Stimulated activated CD8-positive, alpha-beta memory T cell treated with anti-CD3 and anti-CD28 coated beads, Interleukin-2, amount 100 ng/mL, for 1 hour (primary cell): ENCODE measurements around the gene MISFA.
A peak's percentile ranks its signal among the peaks of the same experiment; 100 is the strongest.
"Not testable (repeated sequence)": the region's sequence is repeated elsewhere in the genome, so short reads cannot be mapped to it uniquely, and the experiment has no call there.

ENCODE experiments used
- DNase-seq, 2 donors: peaks; one replicate each; pipeline ENCODE4 v3.0.0-alpha.2; 2020; ENCODE audit warnings: low read depth in 2 of 2

The MISFA gene

GRCh38 chr11:18599739-18600230, at the start of gene MISFA:
TSS of gene MISFA (plus strand) at chr11:18599789. CDS start at chr11:18599929, 140 bp downstream.
- no peak for DNase-seq

GRCh38 chr11:18563090-18563730, 36.4 kb upstream of the MISFA start:
- DNase-seq, result no peak

- DNase-seq, result no peak
Observed at GRCh38 chr11:18564149-18564548, 35.4 kb upstream of the MISFA start.

GRCh38 chr11:18566406-18566805, 33.2 kb upstream of the MISFA start:
- DNase-seq, result no peak

DNA sequence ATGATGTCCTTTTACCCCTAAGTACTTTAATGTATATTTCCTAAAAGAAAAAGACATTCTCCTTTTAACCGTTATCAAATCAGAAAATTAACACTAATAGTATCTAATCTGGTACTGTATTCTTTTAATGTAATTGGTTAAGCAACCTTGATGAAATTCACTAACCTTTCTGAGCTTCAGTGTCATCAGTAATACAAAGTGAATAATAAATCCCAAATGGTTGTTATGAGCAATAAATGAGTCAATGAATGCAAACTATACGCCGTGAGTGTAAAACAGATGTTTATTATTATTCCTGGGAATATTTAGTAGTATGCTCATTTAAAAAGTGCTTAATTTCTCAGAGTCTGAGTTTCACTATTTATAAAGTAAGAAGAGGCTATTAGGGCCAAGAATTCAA, 32.5 kb upstream of the MISFA start:
- no peak for DNase-seq

GRCh38 chr11:18575361-18575760, 24.2 kb upstream of the MISFA start:
- DNase-seq, result no peak

DNA sequence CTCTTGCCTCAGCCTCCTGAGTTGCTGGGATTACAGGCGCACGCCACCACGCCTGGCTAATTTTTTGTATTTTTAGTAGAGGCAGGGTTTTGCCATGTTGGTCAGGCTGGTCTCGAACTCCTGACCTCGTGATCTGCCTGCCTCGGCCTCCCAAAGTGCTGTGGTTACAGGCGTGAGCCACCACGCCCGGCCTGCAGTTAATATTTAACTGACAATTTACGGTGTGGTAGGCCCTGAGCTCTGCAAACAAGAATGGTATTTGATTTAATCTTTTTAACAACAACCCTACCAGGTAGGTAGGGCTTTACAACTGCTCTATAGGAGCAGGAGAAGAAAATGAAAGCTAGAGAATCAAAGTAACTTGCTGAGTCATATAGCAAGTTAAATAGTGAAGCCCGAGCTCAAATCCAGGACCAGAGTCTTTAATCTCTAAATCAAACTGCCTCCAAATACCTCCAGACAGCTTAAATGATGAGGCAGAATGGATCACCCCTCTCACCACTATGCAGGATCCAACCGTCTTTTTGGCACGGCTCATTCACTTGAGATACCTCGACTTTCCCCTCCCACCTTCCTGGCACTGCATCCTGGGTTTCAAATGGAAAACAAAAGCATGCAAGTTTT, 20.5 kb upstream of the MISFA start:
- DNase-seq, result no peak

GRCh38 chr11:18580113-18580766, 19.3 kb upstream of the MISFA start:
- no peak for DNase-seq

DNA sequence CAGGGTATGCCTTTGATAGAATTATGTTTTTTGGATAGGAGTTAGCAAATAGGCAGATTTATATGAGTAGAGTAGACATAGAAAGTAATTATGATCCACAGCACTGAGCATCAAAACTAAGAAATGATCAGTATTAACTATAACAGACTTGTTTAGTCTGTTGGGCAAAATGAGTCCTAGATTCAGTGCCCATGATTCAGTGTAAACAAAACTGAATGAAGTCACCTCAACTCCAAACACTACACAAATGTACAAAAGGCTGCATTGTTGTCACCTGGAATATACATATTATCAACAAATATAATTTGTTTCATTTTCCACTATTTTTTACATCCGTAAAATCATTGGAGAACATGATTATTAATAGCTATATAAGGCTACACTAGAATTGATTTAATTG, 17.8 kb upstream of the MISFA start:
- no peak for DNase-seq

- DNase-seq, result peak; percentile 35 to 49
Observed at GRCh38 chr11:18588297-18589252, 11.0 kb upstream of the MISFA start, which contains the start of gene UEVLD. TSS of gene UEVLD (minus strand) at chr11:18588734. CDS start at chr11:18588654, 80 bp downstream.

- no peak for DNase-seq
Observed at GRCh38 chr11:18590571-18590970, 9.0 kb upstream of the MISFA start.

DNA sequence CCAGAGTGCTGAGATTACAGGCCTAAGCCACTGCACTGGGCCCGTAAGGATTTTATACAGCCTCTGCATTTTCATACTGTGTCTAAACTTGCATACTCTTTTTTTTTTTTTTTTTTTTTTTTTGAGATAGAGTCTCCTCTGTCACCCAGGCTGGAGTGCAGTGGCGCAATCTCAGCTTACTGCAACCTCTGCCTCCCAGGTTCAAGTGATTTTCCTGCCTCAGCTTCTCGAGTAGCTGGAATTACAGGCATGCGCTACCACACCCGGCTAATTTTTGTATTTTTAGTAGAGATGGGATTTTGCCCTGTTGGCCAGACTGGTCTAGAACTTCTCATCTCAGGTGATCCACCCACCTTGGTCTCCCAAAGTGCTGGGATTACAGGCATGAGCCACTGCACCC, 5.5 kb upstream of the MISFA start:
- DNase-seq, result not testable (repeated sequence)

DNA sequence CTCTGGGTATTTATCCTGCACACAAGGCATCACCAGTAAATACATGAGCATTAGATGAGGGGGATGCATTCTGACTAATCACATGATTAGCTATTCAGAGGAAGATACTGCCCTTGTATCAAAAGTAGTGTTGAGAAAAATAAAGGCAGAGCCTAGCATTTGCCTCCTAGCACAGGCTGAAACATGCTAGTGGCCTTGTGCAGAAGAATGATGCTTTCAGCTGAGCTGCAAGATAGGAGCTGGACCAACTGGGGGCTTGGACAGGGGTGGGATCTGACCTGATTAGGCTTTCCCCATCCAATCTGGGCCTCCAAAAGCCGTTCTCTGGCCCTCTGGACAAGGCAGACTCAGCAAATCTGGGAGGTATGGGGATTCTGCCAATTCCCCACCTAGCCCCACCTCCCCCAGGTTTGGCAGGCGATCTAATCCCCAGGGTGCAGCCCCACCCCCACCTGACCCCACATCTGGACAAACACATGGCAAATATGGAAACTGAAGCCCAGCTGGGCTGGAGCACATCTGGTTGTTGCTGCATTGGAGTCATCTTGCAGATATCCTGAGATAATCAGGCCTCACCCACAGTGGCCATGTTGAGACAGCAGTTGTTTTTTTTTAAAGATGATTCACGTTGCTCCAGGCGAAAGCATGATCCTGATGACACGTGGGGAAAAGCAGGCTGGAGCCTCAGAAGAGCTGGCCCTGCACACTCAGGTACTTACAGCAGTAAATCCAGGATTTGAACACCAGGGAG, 4.4 kb upstream of the MISFA start:
- no peak for DNase-seq

DNA sequence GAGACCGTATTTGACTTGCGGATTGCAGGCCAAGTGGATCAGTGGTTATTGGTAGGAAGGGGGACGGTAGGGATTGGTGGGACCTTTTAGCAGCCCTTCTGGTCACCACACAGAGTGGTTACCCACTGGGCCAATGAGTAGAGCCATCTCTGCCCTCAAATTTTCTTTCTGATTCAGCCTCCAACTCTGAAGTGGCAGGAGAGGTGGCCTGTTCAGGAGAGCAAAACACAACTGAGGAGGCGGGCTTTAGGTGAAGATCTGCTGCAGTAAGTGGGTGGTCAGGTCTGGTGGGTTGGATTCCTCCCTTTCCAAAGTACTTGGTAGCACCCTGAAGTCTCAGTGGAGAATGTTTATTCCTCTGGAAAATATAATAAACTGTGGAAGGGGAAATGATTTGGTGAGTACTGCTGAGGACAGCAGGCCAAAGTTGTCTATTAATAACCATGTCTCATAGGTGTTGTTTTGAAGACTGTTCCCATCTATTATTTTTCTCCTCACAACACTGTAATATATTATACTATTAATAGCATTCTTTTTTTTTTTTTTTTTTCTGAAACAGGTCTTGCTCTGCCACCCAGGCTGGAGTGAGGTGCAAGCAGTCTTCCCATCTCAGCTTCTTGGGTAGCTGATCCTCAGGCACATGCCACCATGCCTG, 1.5 kb downstream of the MISFA start:
- no peak for DNase-seq

- DNase-seq, result no peak
Observed at GRCh38 chr11:18608376-18608775, 8.8 kb downstream of the MISFA start.

DNA sequence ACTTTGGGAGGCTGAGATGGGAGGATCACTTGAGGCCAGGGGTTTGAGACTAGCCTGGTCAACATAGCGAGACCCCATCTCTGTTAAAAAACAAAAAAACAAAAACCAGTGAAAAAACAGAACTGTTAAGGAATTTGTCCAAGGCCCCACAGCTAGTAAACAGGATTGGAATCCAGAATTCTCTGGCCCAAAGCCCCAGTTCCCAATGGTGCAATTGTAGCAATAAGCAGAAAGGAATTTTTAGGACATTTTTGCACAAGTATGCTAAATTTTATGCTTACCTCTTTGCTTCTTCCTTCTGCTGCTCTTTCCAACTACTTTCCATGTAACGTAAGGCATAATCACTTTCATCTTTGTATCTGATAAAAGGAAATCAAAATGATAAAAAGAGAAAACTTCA, 11.6 kb downstream of the MISFA start:
- DNase-seq, result no peak

DNA sequence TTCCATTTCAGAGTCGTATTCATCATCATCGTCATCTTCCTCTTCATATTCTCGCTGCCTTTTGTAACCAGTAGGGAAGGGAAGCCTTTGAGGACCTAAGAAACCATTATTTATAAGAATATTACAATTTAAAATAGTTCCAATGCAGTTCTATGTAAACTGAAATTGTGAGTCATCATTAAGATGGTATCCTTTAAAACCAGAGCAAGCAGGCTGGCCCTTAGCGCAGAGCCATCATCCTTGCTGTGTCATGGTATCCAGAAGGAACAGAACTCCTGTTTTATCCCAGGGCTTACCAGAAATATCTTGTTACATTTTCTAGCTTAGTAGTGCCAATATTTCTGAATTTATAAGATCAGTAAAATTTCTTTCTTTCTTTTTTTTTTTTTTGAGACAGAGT, 12.8 kb downstream of the MISFA start:
- DNase-seq, result no peak

GRCh38 chr11:18614667-18615066, 15.1 kb downstream of the MISFA start:
- no peak for DNase-seq

- no peak for DNase-seq
Observed at GRCh38 chr11:18615628-18616392, 16.2 kb downstream of the MISFA start.
